HS-5 (cell line): ENCODE data around the gene CHRNA4.

Experiments used
- DNase-seq: peaks from one replicate; pipeline ENCODE4 v3.0.0-alpha.2; 2012; ENCODE audit warnings: low read depth

CHRNA4 gene

DNA sequence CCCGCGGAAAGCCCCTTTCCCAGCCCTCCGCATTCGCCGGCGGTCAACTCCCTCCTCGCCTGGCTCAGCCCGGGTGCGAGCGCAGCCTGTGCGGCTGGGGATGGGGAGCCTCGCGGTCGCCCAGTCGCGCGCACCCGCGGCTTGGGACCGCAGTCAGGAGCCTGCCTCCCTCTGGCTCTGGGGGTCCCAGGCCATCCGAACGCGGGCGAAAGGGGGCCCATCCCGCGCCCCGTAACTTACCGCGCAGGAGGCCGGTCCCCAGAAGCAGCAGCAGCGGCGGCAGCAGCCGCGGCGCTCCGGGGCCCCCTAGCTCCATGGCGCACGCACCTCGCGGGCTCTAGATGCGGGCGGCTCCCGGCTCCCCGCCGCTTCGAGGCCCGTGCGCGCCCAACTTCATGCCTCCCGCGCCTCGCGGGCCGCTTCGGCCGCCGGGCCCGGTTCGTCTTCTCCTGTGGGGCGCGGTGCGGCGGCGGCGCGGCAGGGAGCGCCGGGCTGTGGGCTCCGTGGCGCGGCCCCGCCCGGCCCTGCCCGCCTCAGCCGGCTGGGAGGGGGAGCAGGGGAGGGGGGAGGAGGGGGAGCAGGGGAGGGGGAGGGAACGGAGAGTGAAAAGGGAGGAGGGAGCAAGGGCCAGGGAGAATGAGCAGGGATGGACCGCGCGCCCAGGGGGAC, at the start of gene CHRNA4:
Gene CHRNA4 (minus strand): TSS at position 500 of the 669 bp plus-strand sequence. CDS start 184 bp downstream, at position 316.
- DNase-seq = no peak

DNA sequence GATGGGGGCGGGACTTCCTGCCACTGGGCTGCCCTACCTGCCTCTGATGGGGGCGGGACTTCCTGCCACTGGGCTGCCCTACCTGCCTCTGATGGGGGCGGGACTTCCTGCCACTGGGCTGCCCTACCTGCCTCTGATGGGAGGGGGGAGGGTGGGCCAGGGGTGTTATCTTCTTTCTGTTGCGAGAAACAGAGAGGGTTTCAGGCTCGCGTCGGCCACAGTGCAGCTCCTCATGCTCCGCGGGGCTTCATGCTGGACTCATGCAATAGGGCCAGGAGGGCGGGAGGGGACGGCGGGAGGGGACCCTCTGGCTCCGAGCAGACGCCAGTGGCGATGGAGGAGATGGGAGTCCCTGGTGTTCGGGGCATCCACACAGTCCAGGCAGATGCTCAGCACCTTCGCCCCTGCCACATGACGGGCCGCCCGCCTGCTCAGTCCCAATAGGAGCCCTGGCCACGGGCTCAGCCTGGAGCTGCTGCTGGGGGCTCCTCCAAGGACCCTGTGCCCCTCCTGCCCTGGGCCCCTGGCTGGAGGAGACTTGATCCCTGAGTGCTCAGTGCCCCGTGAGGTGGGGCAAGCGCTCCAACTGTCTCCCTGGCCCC, 48.8 kb upstream of the CHRNA4 start:
- DNase-seq = no peak

DNA sequence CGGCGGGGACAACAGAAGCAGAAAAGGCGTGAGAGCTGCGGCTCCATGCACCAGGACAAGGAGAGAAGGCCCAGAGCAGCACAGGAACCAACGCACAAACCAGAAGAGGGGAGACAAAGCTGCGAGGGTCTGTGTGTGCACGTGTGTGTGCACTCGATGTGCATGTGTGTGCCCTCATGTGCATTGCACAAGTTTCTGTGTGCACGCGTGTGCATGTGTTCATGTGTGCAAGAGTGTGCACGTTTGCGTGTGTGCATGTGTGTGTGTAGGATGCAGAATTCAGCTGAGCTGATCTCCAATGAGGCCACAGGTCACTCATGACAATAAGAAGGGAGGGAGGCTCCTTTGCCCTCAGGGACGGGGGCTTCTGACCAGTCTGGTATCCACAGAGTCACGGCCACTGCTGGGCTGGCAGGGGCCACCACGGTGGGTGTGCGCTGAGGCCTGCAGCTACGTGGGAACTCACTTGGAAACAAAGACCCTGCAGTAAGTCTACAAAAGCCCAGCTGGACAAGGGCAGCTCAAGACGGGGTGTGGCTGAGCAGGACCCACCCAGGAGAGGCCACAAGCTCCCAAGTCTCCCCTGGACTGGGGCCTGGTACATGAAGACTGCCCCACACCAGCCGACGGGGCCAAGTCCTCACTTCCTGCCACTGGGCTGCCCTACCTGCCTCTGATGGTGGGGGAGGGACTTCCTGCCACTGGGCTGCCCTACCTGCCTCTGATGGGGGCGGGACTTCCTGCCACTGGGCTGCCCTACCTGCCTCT, 48.1 kb upstream of the CHRNA4 start:
- no peak for DNase-seq

DNA sequence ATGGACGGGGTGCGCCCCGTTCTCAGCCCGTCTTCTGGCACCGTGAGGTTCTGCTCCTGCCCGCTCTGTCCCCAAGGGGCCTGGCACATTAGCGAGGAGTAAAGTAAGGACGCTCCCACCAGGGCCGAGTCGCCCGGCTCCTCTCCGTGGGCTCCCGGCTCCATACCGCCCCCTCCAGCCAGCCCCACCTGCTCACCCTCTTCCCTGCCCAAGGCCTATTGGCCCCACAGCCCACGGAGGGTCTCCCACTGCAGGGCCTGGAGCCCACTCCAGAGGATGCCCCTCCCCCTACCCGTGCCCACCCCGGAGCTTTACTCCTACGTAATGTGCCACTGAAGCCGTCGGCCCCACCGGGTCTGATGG, 47.5 kb upstream of the CHRNA4 start:
- no peak for DNase-seq

DNA sequence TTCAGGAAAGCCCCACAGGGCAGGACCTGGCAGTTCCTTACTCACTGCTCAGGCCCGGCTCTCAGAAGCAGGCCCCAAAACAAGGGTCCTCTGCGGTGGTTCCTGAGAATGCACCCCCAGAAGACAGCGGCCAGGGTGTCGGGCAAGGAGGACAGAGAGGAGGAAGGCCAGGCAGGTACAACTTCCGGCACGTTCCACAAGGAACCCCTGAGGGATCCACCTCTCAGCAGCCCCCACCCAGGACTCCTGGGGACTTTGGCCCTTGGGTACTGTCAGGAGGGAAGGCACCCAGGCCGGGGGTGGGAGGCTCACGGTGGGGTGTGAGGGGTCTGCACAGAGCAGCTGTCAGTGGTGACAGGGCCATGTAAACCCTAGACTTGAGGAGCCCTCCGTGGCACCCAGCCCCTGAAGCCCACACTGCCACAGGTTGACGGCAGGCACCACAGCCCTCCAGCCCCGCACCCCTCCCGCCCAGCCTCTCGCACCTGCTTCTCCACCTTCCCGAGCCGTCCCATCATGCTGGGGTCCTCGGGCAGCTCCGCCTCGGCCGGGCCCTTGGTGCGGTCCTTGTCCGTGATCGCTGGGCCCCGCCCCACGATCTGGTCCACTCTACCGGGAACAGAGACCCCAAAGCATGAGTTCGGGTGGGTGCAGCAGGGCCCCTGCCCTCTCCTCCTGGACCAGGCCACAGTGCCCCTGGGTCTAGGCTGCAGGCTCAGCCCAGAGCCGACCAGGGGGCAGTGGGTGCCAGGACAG, 47.0 kb upstream of the CHRNA4 start:
- no peak for DNase-seq

DNA sequence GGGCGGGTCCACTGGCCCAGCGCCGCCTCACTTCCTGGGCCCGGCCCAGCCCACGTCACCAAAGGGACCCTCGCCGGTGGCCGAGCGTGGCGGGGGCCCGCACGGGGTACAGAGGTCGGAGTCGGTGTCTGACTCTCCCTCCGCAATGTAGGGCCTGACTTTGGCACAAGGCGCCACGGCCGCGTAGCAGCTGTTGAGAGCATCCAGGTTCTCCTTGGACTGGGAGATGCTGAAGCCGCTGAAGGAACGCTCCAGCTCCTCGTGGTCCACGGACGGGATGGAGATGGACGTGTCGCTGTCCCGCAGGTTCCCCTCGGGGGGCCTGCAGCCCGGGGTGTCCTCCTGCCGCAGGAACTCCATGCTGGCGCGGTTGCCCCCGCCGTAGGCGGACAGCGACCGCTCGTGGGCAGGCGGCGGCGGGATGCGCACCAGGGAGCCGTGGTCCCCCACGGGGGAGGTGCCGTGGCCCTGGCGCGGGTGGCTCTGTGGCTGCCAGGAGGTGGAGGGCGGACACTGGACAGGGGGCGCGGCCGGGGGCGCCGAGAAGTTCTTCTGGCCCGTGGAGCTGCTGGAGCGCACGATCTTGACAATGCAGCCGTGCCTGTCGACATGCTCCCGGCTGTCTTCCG, 45.6 kb upstream of the CHRNA4 start:
- DNase-seq = no peak

DNA sequence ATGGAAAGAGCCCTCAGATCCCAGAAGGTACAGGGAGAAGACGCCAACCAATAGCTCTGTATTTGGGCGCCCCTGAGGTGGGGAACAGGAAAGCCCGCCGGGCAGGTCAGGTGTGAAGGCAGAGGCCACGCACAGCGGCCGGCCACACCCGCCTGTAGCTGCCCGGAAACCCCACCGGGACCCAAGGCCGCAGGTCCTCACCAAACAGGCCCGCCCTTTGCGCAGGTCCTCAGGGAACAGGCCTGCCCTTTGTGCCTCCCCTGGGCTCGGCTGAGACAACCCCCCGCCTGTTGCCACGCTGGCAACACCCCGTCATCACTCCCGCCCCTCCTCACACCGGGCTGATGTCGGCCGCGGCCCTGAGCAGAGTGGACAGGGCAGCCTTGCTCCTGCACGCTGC, 44.9 kb upstream of the CHRNA4 start:
- no peak for DNase-seq

DNA sequence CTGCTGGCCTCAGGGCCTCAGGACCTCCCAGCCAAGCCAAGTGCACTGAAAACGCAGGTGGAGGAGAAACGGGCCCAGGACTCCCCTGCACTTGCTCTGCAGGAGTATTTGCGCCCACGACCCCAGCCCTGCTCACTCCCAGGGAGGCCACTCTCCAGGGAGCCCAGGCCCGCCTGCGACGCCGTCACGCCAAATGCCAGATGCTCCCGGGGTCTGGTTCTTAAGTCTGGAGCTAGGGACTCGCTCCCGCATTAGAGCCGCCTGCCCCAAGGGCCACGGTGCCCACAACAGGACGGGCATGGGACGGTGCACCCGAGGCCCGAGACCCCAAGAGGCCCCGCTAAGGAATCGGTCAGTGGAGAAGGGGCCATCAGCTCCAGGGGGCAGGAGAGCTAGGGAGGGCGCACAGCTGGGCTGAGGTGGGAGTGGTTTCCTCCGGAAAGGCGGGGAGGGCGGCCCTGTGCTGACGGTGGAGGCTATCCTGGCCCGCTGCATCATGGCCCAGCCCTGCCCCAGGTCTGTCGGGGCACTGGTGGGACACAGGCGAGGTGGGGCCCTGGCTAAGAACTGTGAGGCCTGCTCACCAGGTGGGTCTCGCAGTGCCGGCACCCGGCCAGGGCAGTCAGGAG, 44.1 kb upstream of the CHRNA4 start:
- no peak for DNase-seq

DNA sequence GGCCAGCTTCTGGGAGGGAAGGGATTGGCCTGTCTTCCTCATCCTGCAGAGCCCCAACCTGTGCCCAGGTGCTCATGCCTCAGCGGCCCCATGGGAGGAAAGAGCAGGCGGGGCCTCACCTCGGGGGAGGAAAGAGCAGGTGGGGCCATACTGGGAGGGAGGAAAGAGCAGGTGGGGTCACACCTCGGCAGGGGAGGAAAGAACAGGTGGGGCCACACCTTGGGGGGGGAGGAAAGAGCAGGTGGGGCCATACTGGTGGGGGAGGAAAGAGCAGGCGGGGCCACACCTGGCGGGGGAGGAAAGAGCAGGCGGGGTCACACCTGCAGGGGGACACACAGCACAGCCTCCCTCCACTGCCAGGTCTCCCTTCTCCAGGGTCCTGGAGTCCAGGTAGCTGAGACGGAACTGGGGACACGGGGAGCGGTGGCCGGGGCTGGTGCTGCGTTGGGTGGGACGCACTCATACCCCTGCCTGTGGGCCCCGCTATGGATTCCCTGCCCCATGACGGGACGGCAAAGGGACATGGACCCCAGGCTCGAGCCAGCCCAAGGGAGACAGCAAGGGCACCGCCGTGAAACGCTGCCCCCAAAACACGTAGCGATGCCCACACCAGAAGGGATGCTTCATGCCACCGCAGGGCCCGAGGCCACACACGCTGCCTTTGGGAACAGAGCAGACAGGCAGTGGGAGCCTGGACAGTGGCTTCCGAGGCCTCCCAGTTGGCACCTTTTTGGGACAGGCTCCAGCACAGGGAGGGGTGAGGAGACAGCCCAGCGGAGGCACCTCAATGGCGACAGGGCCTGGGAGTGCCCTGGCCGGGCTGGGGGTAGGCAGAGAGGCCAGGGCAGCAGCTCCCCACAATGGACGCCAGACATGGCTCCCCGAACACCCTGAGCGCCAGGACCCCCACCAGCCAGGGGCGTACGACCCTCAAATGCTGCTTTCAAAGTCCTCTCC, 43.3 kb upstream of the CHRNA4 start:
- DNase-seq = no peak

DNA sequence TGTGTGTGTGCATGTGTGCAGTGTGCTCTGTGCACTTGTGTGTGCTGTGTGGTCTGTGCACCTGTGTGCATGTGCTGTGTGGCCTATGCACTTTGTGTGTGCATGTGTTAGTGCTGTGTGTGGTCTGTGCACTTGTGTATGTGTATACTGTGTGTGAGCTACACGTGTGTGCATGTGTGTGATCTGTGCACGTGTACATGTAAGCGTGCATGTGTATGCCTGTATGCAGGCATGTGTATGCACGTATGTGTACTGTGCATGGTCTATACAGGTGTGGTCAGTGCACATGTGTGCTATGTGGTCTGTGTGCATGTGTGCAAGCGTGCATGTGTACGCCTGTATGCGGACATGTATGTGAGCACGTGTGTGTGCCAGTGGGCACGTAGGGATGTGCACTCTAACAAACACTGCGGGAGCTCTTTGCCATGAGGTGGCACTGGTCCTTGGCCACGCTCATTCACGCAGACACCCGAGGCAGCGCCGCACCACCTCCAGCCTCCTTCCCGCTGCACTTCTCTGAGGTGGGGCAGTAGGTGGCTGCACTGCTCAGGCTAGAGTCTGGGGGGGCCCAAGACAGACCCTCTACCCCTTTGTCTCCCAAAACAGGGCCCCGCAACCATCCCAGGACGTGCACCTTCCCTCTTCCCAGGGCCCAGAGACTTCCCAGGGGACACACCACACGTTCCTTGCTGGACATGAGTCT, 42.4 kb upstream of the CHRNA4 start:
- DNase-seq = no peak

DNA sequence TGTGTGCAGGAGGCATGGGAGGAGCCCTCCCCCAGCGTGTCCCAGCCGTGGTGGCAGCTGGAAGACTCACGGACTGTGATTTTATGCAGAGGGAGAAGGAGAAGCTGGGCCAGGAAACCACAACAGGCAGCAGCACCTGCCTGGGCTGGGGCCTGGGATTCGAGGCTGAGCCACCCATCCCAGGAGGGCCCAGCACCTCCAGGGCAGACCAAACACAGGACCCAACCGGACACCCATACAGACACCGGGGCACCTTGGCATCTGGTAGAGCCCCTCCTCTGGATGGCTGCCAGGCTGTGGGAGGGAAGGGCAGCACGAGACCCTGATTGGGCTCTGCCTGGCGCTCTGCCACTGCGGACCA, 41.7 kb upstream of the CHRNA4 start:
- DNase-seq = no peak

DNA sequence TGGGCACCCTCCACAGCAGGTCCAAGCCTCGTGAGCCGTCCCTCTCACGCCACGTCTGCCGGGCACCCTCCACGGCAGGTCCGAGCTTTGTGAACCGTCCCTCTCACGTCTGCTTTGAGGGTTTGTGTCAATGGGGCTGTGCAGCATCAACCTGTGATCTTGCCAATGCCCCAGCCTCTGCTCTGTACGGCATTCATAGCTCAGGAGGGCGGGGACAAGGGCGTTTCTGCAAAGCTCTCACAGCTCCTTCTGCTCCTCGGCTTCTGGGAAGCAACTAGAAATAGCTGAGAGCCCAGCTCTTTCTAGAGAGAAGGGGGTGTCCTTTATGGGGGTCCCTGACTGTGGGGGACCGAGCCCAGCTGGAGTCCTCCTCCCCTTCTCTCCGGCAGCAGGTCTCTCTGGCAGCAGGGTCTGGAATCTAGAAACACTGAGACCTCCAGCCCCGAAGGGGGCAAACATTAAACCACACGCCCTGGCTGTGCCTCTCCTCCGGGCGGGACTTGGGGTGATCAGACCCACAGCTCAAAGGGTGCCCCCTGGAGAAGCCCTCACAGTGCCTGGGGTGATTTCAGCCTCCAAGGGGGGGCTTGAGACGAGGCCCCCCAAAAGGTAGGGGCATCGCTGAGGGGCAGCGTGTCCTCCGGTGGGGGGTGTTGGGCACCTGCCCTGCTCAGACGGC, 41.2 kb upstream of the CHRNA4 start:
- DNase-seq = no peak

DNA sequence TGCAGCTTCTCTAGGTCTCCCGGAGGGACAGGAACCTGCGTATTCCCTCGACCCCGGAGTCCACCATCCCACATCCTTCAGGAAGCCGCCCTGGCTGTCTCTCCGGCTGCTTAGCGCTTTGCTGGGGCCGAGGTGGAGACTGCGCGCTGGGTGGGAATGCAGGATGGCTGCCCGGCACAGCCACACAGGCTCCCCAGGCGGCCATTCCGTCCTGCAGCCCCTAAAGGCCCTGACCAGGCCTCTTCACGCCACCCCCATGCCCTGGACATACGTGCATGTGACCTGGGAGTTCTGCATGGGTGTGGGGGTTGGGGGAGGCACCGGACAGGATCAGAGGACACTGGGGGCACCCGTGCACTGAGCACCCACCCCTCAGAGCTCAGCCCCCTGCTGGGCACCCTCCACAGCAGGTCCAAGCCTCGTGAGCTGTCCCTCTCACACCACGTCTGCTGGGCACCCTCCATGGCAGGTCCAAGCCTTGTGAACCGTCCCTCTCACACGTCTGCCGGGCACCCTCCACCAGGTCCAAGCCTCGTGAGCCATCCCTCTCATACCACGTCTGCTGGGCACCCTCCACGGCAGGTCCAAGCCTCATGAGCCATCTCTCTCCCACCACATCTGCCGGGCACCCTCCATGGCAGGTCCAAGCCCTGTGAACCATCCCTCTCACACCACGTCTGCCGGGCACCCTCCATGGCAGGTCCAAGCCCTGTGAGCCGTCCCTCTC, 40.4 kb upstream of the CHRNA4 start:
- DNase-seq = no peak

DNA sequence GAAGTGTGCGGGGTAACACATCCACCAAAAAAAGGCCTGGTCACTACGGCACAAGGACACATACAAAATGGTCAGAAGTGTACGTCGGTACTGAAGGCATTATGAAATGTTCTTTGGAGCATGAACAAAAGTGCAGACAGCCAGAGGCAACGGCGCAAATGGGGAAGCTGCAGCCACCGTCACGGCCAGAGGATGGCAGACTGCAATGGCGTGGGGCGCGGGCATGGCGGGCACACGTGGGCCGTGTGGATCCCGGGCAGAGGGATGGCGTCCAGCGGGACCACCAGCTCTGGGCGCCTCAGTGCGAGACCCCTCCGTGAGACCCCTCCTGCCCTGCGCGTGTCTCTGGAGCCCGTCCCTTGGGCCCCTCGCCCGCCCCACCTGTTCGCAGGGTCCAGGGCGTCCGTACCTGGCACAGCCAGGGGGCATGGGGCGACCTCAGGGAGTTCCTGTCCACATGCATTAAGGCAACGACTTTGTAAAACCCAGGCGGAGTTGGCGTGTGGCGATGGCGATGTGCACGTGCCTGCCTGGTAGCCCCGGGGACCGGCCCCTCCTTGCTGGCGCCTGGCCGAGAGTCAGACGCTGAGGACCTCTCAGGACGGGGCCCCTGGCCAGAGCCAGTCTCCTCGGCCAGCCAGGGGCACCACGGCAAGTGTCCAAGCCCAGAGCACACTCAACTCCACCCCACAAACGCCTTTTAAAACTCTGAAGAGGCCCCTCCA, 39.5 kb upstream of the CHRNA4 start:
- DNase-seq = no peak

DNA sequence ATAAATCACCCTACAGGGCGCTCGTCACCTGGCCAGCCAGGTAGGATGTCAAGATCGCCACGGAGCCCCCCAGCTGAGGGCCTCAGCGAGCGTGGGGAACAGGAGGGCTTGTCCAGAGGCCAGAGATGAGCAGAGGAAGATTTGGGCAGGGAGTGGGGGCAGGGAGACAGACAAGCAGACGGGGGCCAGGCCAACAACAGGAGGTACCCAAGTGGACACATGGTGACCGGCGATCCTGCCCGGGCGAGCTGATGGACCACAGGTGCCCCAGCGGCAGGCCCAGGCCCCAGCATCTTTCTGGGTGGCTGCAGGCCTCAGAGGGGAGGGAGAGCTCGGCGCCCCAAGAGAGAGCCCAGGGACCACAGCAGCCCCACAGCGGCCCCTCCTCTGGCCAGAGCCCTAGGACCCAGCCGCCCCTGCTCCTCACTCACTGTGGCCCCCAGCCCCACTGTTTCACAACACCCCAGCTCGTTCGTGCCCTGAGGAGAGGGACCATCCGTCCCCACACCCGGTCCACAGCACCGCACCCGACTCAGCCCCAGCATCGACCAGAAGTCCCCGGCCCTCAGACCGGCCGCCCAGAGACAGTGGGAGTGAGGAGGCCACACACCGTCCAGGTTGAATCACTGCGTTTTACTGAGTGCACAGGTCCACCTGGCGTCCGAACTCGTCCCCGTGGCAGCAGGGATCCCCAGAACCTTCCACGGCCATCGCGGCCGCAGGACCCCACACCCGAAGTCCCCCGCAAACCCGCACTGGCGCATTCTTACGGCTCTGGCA, 38.6 kb upstream of the CHRNA4 start:
- no peak for DNase-seq

DNA sequence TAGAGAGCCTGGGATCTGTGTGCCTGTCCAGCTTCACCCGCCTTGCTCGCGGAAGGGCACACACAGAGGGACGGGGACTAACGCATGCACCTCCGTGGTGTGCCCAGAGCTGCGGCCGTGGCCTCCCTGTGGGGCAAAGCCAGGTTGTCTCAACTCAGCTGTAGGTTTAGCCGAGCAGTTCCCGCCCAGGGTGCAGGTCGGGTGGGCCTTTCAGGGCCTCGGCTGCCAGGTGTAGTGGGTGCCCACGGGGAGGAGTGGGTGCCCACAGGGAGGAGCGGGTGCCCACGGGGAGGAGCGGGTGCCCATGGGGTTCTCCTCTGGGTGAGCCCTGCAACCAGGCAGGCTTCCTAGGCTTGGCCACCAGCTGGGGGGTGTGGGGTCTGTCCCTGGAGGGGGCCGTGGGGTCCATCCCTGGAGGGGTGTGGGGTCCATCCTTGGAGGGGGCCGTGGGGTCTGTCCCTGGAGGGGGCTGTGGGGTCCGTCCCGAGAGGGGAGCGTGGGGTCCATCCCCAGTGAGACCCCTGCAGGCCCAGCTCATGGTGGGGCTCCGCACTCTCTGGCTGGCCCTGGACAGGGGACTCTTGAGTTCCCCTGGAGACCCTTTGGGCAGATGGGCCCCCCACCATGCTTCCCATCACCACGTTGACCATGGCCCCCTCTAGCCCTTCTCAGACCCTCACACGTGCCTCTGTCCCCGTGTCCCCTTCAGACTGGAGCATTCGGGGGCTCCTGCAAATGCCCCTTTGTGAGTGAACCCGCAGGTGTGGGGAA, 37.8 kb upstream of the CHRNA4 start:
- no peak for DNase-seq
